Stimulated activated CD8-positive, alpha-beta memory T cell treated with anti-CD3 and anti-CD28 coated beads, Interleukin-15, amount 100 ng/mL, for 4 hours (primary cell): ENCODE measurements around the gene OSBPL2.

Experiments
- DNase-seq, 2 donors: peaks; one replicate each; pipeline ENCODE4 v3.0.0-alpha.2; 2020; ENCODE audit warnings: low read depth in 2 of 2

The OSBPL2 gene

GRCh38 chr20:62326959-62327725 lies 88.8 kb downstream of the OSBPL2 start:
- no peak for DNase-seq

- no peak for DNase-seq
Observed at GRCh38 chr20:62327726-62328495, 89.6 kb downstream of the OSBPL2 start.

- no peak for DNase-seq
Observed at GRCh38 chr20:62328684-62329388, 90.5 kb downstream of the OSBPL2 start.

GRCh38 chr20:62329389-62330377 lies 91.4 kb downstream of the OSBPL2 start:
- DNase-seq, result no peak

- no peak for DNase-seq
Observed at GRCh38 chr20:62330576-62331317, 92.4 kb downstream of the OSBPL2 start.

GRCh38 chr20:62331347-62331746 lies 93.0 kb downstream of the OSBPL2 start:
- no peak for DNase-seq

GRCh38 chr20:62332421-62332820 lies 94.1 kb downstream of the OSBPL2 start:
- no peak for DNase-seq

- no peak for DNase-seq
Observed at GRCh38 chr20:62332989-62333819, 94.9 kb downstream of the OSBPL2 start.

- no peak for DNase-seq
Observed at GRCh38 chr20:62333820-62334595, 95.7 kb downstream of the OSBPL2 start.

GRCh38 chr20:62334881-62335280 lies 96.6 kb downstream of the OSBPL2 start:
- no peak for DNase-seq

GRCh38 chr20:62335532-62335931 lies 97.2 kb downstream of the OSBPL2 start:
- DNase-seq, result no peak

- no peak for DNase-seq
Observed at GRCh38 chr20:62336329-62336728, 98.0 kb downstream of the OSBPL2 start.

- no peak for DNase-seq
Observed at GRCh38 chr20:62336775-62337557, 98.6 kb downstream of the OSBPL2 start.

- DNase-seq, result no peak
Observed at GRCh38 chr20:62337558-62338293, 99.4 kb downstream of the OSBPL2 start.

- no peak for DNase-seq
Observed at GRCh38 chr20:62338294-62338620, 99.9 kb downstream of the OSBPL2 start.

GRCh38 chr20:62339647-62340062 lies 101.3 kb downstream of the OSBPL2 start:
- DNase-seq, result no peak

GRCh38 chr20:62342910-62343309 lies 104.6 kb downstream of the OSBPL2 start:
- DNase-seq, result no peak

GRCh38 chr20:62344092-62344491 lies 105.8 kb downstream of the OSBPL2 start:
- no peak for DNase-seq
